ENCODE results near the gene ASTN2.

ASTN2 gene

GRCh38 chr9:116689486-116690032 is 725.3 kb downstream of the ASTN2 start:
- peak in 1 of 2 experiments; percentile 44 for DNase-seq
- TF ChIP-seq GATA1 (IDR thresholded peaks at IDR 0.05; ENCODE audit: low read depth, low read length) (no peak), POLR2A (IDR thresholded peaks at IDR 0.05; ENCODE audit: low read length) (no peak)

- no peak for DNase-seq
- no peak for TF ChIP-seq GATA1 (IDR thresholded peaks at IDR 0.05; ENCODE audit: low read depth, low read length)
- no peak for TF ChIP-seq POLR2A (IDR thresholded peaks at IDR 0.05; ENCODE audit: low read length)
Measured at GRCh38 chr9:116688806-116689485, 725.9 kb downstream of the ASTN2 start.

GRCh38 chr9:116687754-116688135 is 727.1 kb downstream of the ASTN2 start:
- no peak for DNase-seq
- TF ChIP-seq POLR2A (IDR thresholded peaks at IDR 0.05; ENCODE audit: low read length) (no peak), GATA1 (IDR thresholded peaks at IDR 0.05; ENCODE audit: low read depth, low read length) (no peak)

GRCh38 chr9:116687074-116687753 is 727.6 kb downstream of the ASTN2 start, which contains the start of gene TRIM32:
TRIM32 (plus strand) TSS chr9:116687305; CDS start chr9:116697743, 10,438 bp downstream.
- TF ChIP-seq POLR2A (IDR thresholded peaks at IDR 0.05; ENCODE audit: low read length), result no peak
- no peak for TF ChIP-seq GATA1 (IDR thresholded peaks at IDR 0.05; ENCODE audit: low read depth, low read length)
- peak; percentile 88 to 90 for DNase-seq

GRCh38 chr9:116686693-116687073 is 728.2 kb downstream of the ASTN2 start:
- no peak for DNase-seq
- no peak for TF ChIP-seq POLR2A (IDR thresholded peaks at IDR 0.05; ENCODE audit: low read length)
- TF ChIP-seq GATA1 (IDR thresholded peaks at IDR 0.05; ENCODE audit: low read depth, low read length), result no peak

- no peak for DNase-seq
- TF ChIP-seq GATA1 (IDR thresholded peaks at IDR 0.05; ENCODE audit: low read depth, low read length) (no peak), POLR2A (IDR thresholded peaks at IDR 0.05; ENCODE audit: low read length) (no peak)
Measured at GRCh38 chr9:116686135-116686534, 728.7 kb downstream of the ASTN2 start.

- DNase-seq, result no peak
- TF ChIP-seq GATA1 (IDR thresholded peaks at IDR 0.05; ENCODE audit: low read depth, low read length) (no peak), POLR2A (IDR thresholded peaks at IDR 0.05; ENCODE audit: low read length) (no peak)
Measured at GRCh38 chr9:116685166-116685565, 729.7 kb downstream of the ASTN2 start.

- TF ChIP-seq GATA1 (IDR thresholded peaks at IDR 0.05; ENCODE audit: low read depth, low read length), result no peak
- TF ChIP-seq POLR2A (IDR thresholded peaks at IDR 0.05; ENCODE audit: low read length), result no peak
- DNase-seq, result no peak
Measured at GRCh38 chr9:116683535-116683934, 731.3 kb downstream of the ASTN2 start.

GRCh38 chr9:116674210-116674980 is 740.5 kb downstream of the ASTN2 start:
- no peak for DNase-seq
- TF ChIP-seq GATA1 (IDR thresholded peaks at IDR 0.05; ENCODE audit: low read depth, low read length), result no peak
- TF ChIP-seq POLR2A (IDR thresholded peaks at IDR 0.05; ENCODE audit: low read length), result no peak

GRCh38 chr9:116673375-116673774 is 741.5 kb downstream of the ASTN2 start:
- TF ChIP-seq GATA1 (IDR thresholded peaks at IDR 0.05; ENCODE audit: low read depth, low read length) (no peak), POLR2A (IDR thresholded peaks at IDR 0.05; ENCODE audit: low read length) (no peak)
- no peak for DNase-seq

- no peak for DNase-seq
Measured at GRCh38 chr9:116671605-116672004, 743.3 kb downstream of the ASTN2 start.

GRCh38 chr9:116668970-116669695 is 745.7 kb downstream of the ASTN2 start:
- no peak for DNase-seq
- TF ChIP-seq GATA1 (IDR thresholded peaks at IDR 0.05; ENCODE audit: low read depth, low read length), result no peak
- no peak for TF ChIP-seq POLR2A (IDR thresholded peaks at IDR 0.05; ENCODE audit: low read length)

More at GRCh38 chr9:116671605-116672004, 743.3 kb downstream of the ASTN2 start:
- no peak for TF ChIP-seq POLR2A (IDR thresholded peaks at IDR 0.05; ENCODE audit: low read length)
- no peak for TF ChIP-seq GATA1 (IDR thresholded peaks at IDR 0.05; ENCODE audit: low read depth, low read length)

GRCh38 chr9:116663581-116663980 is 751.3 kb downstream of the ASTN2 start:
- TF ChIP-seq GATA1 (IDR thresholded peaks at IDR 0.05; ENCODE audit: low read depth, low read length), result no peak
- no peak for TF ChIP-seq POLR2A (IDR thresholded peaks at IDR 0.05; ENCODE audit: low read length)
- no peak for DNase-seq

Measured in erythroblast (primary cell).